WERI-Rb-1 (cell line): ENCODE data around the gene USF1.
"Not testable (repeated sequence)": the region's sequence is repeated elsewhere in the genome, so short reads cannot be mapped to it uniquely, and the experiment has no call there.

Source experiments
- DNase-seq: peaks from one replicate; pipeline ENCODE4 v3.0.0-alpha.2; 2020
- H3K27ac ChIP-seq: fragments of 250-450 bp; sonication (Bioruptor Pico); 2 replicates; pipeline ENCODE4 v1.5.1; 2020; ENCODE audit warnings: mild to moderate bottlenecking, moderate library complexity
- H3K27me3 ChIP-seq: fragments of 250-450 bp; sonication (Bioruptor Pico); 2 replicates; pipeline ENCODE4 v1.5.1; 2021; ENCODE audit warnings: mild to moderate bottlenecking, low read depth, moderate library complexity; ENCODE audit not compliant: insufficient read depth, severe bottlenecking
- H3K36me3 ChIP-seq: fragments of 250-450 bp; sonication (Bioruptor Pico); 2 replicates; pipeline ENCODE4 v1.5.1; 2020; ENCODE audit warnings: mild to moderate bottlenecking, moderate library complexity
- H3K4me3 ChIP-seq: 2 replicates; pipeline ENCODE4 v1.5.1; 2011; ENCODE audit warnings: low read depth, mild to moderate bottlenecking, control low read depth, low read length
- H3K9me3 ChIP-seq: fragments of 250-450 bp; sonication (Bioruptor Pico); 2 replicates; pipeline ENCODE4 v1.5.1; 2021; ENCODE audit warnings: mild to moderate bottlenecking, moderate library complexity; ENCODE audit not compliant: severe bottlenecking
- TF ChIP-seq, protein P1 (sequence below): IDR thresholded peaks from 2 replicates; pipeline ENCODE4 v1.5.1; 2011; ENCODE audit warnings: low read depth, mild to moderate bottlenecking, control low read depth, inconsistent platforms, low read length

Gene USF1

DNA sequence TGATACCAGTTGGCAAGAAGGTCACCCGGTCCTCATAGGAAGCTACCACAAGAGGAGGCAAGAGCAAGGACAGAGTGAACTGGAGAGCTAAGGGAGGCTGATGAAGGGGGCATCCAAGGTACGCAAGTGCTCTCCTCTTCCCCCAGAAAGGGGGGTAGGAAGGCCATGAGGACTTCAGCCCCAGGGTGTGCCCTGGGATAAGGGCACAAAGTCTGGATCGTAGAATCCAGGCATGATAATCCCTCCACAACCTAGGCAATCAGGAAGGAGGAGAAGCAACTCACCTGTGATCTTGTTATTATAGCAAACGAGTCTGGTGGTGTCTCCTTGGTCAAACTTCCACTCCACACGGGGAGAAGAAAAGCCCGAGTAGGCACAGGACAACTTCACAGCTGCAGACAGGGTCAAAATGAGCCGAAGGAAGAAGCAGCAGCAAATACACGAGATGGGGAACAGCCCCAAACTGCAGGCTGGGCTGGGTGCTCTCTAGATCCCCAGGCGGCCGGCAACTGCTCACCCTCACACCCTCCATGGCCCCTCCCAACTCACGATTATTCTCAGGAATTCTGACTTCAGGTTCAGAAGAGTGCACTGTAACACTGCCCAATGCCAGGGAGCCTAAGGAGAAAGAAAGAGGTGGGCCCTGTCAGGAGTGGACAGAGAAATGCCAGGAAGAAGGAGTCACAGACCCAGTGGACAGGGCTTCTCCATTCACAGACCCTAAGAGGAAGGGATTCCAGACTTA, 44.9 kb downstream of the USF1 start:
- H3K27me3 ChIP-seq, result no peaks in the 10 kb centered on the region
- no peak overlapping the region for H3K27ac ChIP-seq
- H3K9me3 ChIP-seq, result no peaks in the 10 kb centered on the region
- DNase-seq, result no peak
- no peak overlapping the region for H3K4me3 ChIP-seq
- TF ChIP-seq, protein P1, sequence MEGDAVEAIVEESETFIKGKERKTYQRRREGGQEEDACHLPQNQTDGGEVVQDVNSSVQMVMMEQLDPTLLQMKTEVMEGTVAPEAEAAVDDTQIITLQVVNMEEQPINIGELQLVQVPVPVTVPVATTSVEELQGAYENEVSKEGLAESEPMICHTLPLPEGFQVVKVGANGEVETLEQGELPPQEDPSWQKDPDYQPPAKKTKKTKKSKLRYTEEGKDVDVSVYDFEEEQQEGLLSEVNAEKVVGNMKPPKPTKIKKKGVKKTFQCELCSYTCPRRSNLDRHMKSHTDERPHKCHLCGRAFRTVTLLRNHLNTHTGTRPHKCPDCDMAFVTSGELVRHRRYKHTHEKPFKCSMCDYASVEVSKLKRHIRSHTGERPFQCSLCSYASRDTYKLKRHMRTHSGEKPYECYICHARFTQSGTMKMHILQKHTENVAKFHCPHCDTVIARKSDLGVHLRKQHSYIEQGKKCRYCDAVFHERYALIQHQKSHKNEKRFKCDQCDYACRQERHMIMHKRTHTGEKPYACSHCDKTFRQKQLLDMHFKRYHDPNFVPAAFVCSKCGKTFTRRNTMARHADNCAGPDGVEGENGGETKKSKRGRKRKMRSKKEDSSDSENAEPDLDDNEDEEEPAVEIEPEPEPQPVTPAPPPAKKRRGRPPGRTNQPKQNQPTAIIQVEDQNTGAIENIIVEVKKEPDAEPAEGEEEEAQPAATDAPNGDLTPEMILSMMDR, result no peak
- H3K36me3 ChIP-seq, result peaks cover 53% of the 10 kb centered on the region

DNA sequence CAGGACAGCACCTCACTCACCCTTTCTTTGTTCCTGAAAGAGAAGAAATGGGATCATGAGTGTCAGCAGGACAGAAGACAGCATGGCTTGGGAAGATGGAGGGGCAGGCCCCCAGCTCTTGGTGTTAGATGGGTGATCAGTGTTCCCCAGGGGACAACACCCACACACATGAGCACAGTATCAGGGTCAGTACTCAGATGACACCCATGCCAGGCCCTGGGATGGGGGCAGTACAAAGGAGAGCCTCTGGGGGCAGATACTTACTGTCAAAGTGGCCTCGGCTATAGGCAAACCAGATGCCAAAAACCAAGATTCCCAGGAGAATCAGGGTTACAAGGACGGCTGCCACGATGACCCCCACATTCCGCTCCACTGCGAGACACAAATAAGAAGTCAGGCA, 46.4 kb downstream of the USF1 start:
- DNase-seq, result no peak
- Histone ChIP-seq H3K4me3 (no peak overlapping the region), H3K27ac (no peak overlapping the region), H3K27me3 (no peaks in the 10 kb centered on the region), H3K9me3 (no peaks in the 10 kb centered on the region), H3K36me3 (peaks cover 58% of the 10 kb centered on the region)
- TF ChIP-seq, protein P1, result 0 out of 2 replicates have a peak, but pooled peaks have one; percentile 15

DNA sequence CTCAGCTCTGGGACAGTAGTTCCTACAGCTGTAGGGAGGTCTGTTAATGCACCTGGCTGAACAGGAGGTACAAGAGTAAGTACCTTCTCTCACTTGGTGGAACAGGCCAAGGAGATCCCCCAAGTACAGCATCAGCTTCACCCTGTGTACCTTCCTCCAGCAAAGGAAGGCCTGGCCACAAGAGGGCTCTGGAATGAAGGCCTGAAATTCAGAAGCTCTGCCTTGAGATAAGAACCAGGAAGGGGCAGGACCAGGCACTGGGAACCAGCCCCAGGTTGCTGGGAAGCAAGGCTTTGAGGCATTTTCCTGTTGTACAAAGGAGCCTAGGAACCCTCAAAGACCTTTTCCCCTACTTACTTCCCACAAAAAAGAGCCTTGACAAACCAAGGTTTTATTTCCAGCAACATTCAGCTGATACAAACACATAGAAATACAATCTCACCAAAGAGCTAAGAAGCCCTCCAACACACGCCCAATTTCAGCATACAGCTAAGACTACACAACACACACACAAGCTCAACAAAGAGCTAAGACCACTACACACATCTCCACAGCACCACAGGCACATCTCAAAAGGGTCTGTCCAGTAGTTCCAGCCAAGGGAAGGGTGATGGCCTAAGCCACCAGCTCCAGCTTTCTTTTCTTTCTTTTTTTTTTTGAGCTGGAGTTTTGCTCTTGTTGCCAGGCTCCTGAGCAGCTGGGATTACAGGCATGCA, 48.3 kb downstream of the USF1 start:
- DNase-seq, result peak; percentile 81

DNA sequence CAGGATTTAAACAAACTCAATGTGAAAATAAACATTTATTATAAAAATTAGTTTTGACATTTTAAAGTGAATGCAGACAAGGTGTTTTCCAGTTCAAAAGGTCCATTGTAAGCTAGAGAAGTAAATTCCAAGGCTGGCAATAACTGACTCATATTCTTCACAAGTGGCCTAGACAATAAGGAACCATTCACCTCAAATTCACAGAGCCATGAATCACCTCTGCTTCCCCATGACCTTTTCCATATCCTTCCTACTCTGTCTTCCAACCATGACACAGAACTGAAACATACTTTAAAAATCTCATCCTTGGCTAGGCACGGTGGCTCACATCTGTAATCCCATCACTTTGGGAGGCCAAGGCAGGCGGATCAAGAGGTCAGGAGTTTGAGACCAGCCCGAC, 49.6 kb downstream of the USF1 start:
- Histone ChIP-seq H3K4me3 (no peak overlapping the region), H3K27me3 (no peaks in the 10 kb centered on the region), H3K27ac (no peak overlapping the region), H3K9me3 (no peaks in the 10 kb centered on the region), H3K36me3 (peaks cover 43% of the 10 kb centered on the region)
- DNase-seq, result no peak
- TF ChIP-seq, protein P1, result no peak

More for the DNA sequence above, 48.3 kb downstream of the USF1 start:
- Histone ChIP-seq H3K27me3 (no peaks in the 10 kb centered on the region), H3K27ac (no peak overlapping the region), H3K4me3 (no peak overlapping the region), H3K9me3 (no peaks in the 10 kb centered on the region), H3K36me3 (peaks cover 52% of the 10 kb centered on the region)
- TF ChIP-seq, protein P1, result peak; percentile 92

DNA sequence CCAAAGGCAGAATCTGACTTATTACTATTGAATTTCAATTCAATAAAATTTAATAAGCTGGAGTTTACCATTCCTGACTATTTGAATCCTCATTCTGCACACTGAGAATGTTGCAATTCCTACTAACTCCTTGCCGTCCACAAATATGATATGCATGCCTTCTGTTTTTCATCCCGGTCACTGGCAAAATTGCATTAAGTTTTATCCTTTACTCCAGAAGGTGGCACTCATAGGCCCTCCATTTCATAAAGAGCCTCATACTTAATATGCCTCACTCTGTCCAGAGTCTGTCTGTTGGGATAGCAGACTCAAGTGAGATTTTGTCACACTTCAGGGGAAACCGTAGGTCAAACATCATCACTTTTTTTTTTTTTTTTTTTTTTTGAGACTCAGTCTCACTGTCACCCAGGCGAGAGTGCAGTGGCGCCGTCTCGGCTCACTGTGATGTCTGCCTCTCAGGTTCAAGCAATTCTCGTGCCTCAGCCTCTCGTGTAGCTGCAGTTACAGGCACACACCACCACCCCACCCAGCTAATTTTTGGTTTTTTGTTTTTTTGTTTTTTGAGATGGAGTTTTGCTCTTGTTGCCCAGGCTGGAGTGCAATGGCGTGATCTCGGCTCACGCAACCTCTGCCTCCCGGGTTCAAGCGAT, 52.1 kb downstream of the USF1 start:
- TF ChIP-seq, protein P1, result no peak; the same call in 1 of the 2 replicates
- no peak overlapping the region for H3K27ac ChIP-seq
- DNase-seq, result no peak
- peaks cover 18% of the 10 kb centered on the region for H3K36me3 ChIP-seq
- H3K27me3 ChIP-seq, result no peaks in the 10 kb centered on the region
- H3K9me3 ChIP-seq, result no peaks in the 10 kb centered on the region
- no peak overlapping the region for H3K4me3 ChIP-seq

DNA sequence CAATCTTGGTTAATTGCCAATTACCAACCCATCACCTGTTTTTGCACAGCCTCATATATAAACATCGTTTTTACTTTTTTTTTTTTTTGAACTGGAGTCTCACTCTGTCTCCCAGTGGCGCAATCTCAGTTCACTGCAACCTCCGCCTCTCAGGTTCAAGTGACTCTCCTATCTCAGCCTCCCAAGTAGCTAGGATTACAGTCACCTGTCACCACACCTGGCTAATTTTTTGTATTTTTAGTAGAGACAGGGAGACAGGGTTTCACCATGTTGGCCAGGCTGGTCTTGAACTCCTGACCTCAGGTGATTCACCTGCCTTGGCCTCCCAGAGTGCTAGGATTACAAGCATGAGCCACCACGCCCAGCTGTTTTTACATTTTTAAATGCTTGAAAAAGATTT, 53.7 kb downstream of the USF1 start:
- H3K27me3 ChIP-seq, H3K27ac ChIP-seq, H3K9me3 ChIP-seq, H3K4me3 ChIP-seq, DNase-seq, H3K36me3 ChIP-seq: not testable (repeated sequence)
